Liver (tissue), 9 donors: ENCODE results near the gene SENP1. TPM values are rescaled to one million over a fixed set of nuclear protein-coding genes. Genes with fewer than 3 reads are reported as not detected.

ENCODE experiments used
- DNase-seq: peaks from one replicate; pipeline ENCODE4 v3.0.0-alpha.2; 2017; ENCODE audit warnings: low spot score
- H3K27ac ChIP-seq, 2 donors: one replicate each; pipeline ENCODE4 v1.7.0; 2013; ENCODE audit warnings: inconsistent platforms in 2 of 2, low read length in 2 of 2, control low read depth in 1 of 2, low read depth in 1 of 2, mild to moderate bottlenecking in 1 of 2
- H3K27me3 ChIP-seq, 4 donors: one replicate each; pipeline versions ENCODE4 v1.6.1 to v1.7.0; 2013; ENCODE audit warnings: low read length in 3 of 4, inconsistent platforms in 1 of 4, mild to moderate bottlenecking in 1 of 4, moderate library complexity in 1 of 4; ENCODE audit not compliant: control insufficient read depth in 4 of 4, insufficient read depth in 4 of 4
- H3K36me3 ChIP-seq, 4 donors: one replicate each; pipeline versions ENCODE4 v1.6.1 to v1.7.0; 2013; ENCODE audit warnings: low read length in 3 of 4, mild to moderate bottlenecking in 3 of 4, low read depth in 1 of 4, moderate library complexity in 1 of 4; ENCODE audit not compliant: control insufficient read depth in 4 of 4, insufficient read depth in 3 of 4
- H3K4me1 ChIP-seq, 4 donors: one replicate each; pipeline versions ENCODE4 v1.6.1 to v1.7.0; 2013; ENCODE audit warnings: low read length in 3 of 4, mild to moderate bottlenecking in 3 of 4, moderate library complexity in 1 of 4; ENCODE audit not compliant: control insufficient read depth in 4 of 4, insufficient read depth in 4 of 4
- H3K4me3 ChIP-seq, 3 donors: one replicate each; pipeline versions ENCODE4 v1.6.1 to v1.7.0; 2013; ENCODE audit warnings: low read length in 3 of 3, control low read depth in 1 of 3, low read depth in 1 of 3, mild to moderate bottlenecking in 1 of 3
- H3K9ac ChIP-seq, 2 donors: one replicate each; pipeline ENCODE4 v1.7.0; 2013; ENCODE audit warnings: low read length in 2 of 2, mild to moderate bottlenecking in 2 of 2, moderate library complexity in 2 of 2, control low read depth in 1 of 2, low read depth in 1 of 2
- H3K9me3 ChIP-seq, 4 donors: one replicate each; pipeline versions ENCODE4 v1.6.1 to v1.7.0; 2013; ENCODE audit warnings: low read length in 3 of 4; ENCODE audit not compliant: control insufficient read depth in 4 of 4
- FOXA1 ChIP-seq: IDR thresholded peaks from 2 replicates; pipeline ENCODE4 v1.6.1; 2016; ENCODE audit warnings: antibody characterized with exemption
- FOXA2 ChIP-seq: IDR thresholded peaks from 2 replicates; pipeline ENCODE4 v1.6.1; 2016; ENCODE audit warnings: antibody characterized with exemption
- GABPA ChIP-seq, 2 donors: IDR thresholded peaks in 1 of 2; conservative IDR thresholded peaks in 1 of 2; 2 replicates each; pipeline ENCODE4 v1.6.1; 2016; ENCODE audit warnings: antibody characterized with exemption in 2 of 2, mild to moderate bottlenecking in 1 of 2, moderate library complexity in 1 of 2
- HNF4A ChIP-seq, 2 donors: conservative IDR thresholded peaks; 2 replicates each; pipeline ENCODE4 v1.6.1; 2016; ENCODE audit warnings: antibody characterized with exemption in 2 of 2, mild to moderate bottlenecking in 2 of 2
- JUND ChIP-seq, 2 donors: IDR thresholded peaks; 2 replicates each; pipeline ENCODE4 v1.6.1; 2016; ENCODE audit warnings: antibody characterized with exemption in 2 of 2
- NR2F2 ChIP-seq: IDR thresholded peaks from 2 replicates; pipeline ENCODE4 v1.6.1; 2016; ENCODE audit warnings: antibody characterized with exemption
- RXRA ChIP-seq, 2 donors: IDR thresholded peaks; 2 replicates each; pipeline ENCODE4 v1.6.1; 2017 to 2018; ENCODE audit warnings: antibody characterized with exemption in 2 of 2, mild to moderate bottlenecking in 1 of 2
- SP1 ChIP-seq: IDR thresholded peaks from 2 replicates; pipeline ENCODE4 v1.6.1; 2018; ENCODE audit warnings: antibody characterized with exemption, mild to moderate bottlenecking
- YY1 ChIP-seq: IDR thresholded peaks from 2 replicates; pipeline ENCODE4 v1.6.1; 2016; ENCODE audit warnings: antibody characterized with exemption, mild to moderate bottlenecking
- WGBS: extraction: QIAGEN DNeasy Blood & Tissue Kit; methylation state at CpG from one replicate; pipeline ENCODE4 v1.1.7; 2013; 5-methylcytosine and 5-hydroxymethylcytosine counted together
- polyA plus RNA-seq, 2 donors: library from polyadenylated mRNA; stranded (reverse) in 1 of 2; unstranded in 1 of 2; fragments of 200-250 nt in 1 of 2; fragments of >200 nt in 1 of 2; fragmentation: Nextera tagmentation in 1 of 2; extraction: Ambion mirVana in 1 of 2; gene quantifications; one replicate each; pipeline versions ENCODE4 v1.2.1 to v1.2.3, GENCODE V29; 2013 to 2015
- total RNA-seq, 2 donors: library from RNA; depleted of rRNA; stranded (reverse); fragments of >200 nt; gene quantifications; one replicate each; pipeline ENCODE4 v1.2.3, GENCODE V29; 2014
- TF ChIP-seq, protein P1 (sequence below): IDR thresholded peaks from 2 replicates; pipeline ENCODE4 v1.6.1; 2016; ENCODE audit warnings: antibody characterized with exemption, mild to moderate bottlenecking
- TF ChIP-seq, protein P2 (sequence below): IDR thresholded peaks from 2 replicates; pipeline ENCODE4 v1.6.1; 2016; ENCODE audit warnings: antibody characterized with exemption
- TF ChIP-seq, protein P3 (sequence below): IDR thresholded peaks from 2 replicates; pipeline ENCODE4 v1.6.1; 2016; ENCODE audit warnings: antibody characterized with exemption
- donor health status: healthy.
- donor health status: healthy.
- donor health status: healthy.
- donor health status: healthy.
- donor health status: healthy.

SENP1 gene
- total and polyA plus RNA-seq, 4 donors, result 1.4 to 11.7 (median 4.2) TPM

DNA sequence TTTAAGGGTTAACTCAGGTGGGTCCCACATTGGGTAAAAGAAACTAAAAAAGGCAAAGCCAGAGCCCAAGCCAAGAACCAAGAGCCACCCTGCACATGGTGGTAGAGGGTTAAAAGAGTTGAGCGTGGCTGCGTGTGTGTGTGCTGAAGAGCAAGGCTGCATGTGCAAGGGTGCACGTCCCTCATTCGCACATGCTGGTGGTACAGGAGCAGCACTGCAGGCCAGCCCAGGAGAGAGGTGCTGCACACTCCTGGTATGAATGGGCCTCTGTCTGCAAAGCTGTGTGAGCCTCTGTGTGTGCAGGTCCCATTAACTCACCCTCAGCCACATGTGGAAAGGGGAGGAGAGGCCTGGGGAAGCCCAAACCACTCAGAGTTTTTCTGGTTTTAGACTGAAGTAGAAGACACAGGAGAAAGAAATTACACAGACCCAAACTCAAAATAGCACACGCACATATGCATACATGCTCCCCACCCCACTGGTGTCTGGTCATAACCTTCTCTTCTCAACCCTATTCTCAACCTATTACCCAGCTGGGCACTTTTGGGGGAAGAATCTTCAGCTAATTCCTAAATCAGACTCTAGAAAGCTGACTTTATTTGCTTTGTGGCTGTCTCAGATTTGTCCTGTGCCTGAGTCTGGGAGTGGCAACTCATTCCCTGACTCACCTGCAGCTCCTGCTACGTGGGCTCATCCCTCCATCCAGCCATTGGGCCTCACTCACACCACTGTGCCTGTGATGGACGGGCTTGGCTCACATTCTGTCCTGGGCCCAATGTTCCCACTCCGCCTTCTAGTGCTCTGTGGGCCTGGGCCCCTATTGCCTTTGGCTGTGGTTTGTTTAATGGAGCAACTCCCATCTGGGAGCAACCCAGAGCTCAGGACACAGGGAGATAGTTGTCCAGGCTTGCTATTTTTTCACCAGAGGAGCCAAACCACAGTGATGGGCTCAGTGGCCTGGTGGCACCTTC lies 70.8 kb downstream of the SENP1 start:
- H3K27ac ChIP-seq, result no peak overlapping the region
- no peak overlapping the region for H3K4me3 ChIP-seq
- H3K4me1 ChIP-seq, result no peaks in the 10 kb centered on the region
- H3K9ac ChIP-seq, result no peak overlapping the region
- DNase-seq, result no peak
- H3K36me3 ChIP-seq, result no peaks in the 10 kb centered on the region
- H3K9me3 ChIP-seq, result no peaks in the 10 kb centered on the region
- WGBS, result 95% methylated on average over 8 of the region's 8 CpGs
- H3K27me3 ChIP-seq, result no peaks in the 10 kb centered on the region
- TF ChIP-seq GABPA (IDR thresholded peaks at IDR 0.05 in 1 of 2, conservative IDR thresholded peaks at IDR 0.05 in 1 of 2), result no peak
- no peak for TF ChIP-seq NR2F2
- no peak for TF ChIP-seq RXRA (IDR thresholded peaks at IDR 0.05)
- TF ChIP-seq, protein P1, sequence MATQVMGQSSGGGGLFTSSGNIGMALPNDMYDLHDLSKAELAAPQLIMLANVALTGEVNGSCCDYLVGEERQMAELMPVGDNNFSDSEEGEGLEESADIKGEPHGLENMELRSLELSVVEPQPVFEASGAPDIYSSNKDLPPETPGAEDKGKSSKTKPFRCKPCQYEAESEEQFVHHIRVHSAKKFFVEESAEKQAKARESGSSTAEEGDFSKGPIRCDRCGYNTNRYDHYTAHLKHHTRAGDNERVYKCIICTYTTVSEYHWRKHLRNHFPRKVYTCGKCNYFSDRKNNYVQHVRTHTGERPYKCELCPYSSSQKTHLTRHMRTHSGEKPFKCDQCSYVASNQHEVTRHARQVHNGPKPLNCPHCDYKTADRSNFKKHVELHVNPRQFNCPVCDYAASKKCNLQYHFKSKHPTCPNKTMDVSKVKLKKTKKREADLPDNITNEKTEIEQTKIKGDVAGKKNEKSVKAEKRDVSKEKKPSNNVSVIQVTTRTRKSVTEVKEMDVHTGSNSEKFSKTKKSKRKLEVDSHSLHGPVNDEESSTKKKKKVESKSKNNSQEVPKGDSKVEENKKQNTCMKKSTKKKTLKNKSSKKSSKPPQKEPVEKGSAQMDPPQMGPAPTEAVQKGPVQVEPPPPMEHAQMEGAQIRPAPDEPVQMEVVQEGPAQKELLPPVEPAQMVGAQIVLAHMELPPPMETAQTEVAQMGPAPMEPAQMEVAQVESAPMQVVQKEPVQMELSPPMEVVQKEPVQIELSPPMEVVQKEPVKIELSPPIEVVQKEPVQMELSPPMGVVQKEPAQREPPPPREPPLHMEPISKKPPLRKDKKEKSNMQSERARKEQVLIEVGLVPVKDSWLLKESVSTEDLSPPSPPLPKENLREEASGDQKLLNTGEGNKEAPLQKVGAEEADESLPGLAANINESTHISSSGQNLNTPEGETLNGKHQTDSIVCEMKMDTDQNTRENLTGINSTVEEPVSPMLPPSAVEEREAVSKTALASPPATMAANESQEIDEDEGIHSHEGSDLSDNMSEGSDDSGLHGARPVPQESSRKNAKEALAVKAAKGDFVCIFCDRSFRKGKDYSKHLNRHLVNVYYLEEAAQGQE, result no peak
- TF ChIP-seq FOXA1, result no peak
- TF ChIP-seq YY1, result no peak
- TF ChIP-seq, protein P2, sequence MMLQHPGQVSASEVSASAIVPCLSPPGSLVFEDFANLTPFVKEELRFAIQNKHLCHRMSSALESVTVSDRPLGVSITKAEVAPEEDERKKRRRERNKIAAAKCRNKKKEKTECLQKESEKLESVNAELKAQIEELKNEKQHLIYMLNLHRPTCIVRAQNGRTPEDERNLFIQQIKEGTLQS, result no peak
- TF ChIP-seq SP1, result no peak
- TF ChIP-seq HNF4A (conservative IDR thresholded peaks at IDR 0.05), result no peak

DNA sequence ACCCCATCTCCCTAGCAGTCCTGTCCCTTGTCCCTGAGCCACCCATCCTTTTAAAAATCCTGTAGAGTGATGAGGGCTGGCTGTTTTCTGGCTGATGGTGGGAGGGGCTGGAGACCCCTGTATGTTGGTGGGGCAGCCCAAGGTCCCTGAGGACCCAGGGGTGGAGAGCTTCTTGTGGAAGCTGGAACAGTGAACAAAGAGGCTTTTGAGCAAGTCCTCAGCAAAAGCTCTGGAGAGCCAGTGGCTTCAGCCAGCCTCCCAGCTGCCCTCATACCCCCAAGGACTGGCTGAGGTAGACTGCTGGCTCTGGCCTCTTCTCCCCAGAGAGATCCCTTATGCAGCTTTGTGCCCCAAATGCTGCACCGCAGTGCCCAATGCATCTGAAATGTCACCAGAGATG lies 72.4 kb downstream of the SENP1 start:
- Histone ChIP-seq H3K4me3 (no peak overlapping the region), H3K4me1 (no peaks in the 10 kb centered on the region), H3K27ac (no peak overlapping the region), H3K9ac (no peak overlapping the region), H3K36me3 (no peaks in the 10 kb centered on the region), H3K9me3 (no peaks in the 10 kb centered on the region), H3K27me3 (no peaks in the 10 kb centered on the region)
- TF ChIP-seq, protein P3, sequence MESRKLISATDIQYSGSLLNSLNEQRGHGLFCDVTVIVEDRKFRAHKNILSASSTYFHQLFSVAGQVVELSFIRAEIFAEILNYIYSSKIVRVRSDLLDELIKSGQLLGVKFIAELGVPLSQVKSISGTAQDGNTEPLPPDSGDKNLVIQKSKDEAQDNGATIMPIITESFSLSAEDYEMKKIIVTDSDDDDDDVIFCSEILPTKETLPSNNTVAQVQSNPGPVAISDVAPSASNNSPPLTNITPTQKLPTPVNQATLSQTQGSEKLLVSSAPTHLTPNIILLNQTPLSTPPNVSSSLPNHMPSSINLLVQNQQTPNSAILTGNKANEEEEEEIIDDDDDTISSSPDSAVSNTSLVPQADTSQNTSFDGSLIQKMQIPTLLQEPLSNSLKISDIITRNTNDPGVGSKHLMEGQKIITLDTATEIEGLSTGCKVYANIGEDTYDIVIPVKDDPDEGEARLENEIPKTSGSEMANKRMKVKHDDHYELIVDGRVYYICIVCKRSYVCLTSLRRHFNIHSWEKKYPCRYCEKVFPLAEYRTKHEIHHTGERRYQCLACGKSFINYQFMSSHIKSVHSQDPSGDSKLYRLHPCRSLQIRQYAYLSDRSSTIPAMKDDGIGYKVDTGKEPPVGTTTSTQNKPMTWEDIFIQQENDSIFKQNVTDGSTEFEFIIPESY, result no peak
- TF ChIP-seq JUND (IDR thresholded peaks at IDR 0.05) (no peak), FOXA2 (no peak), YY1 (no peak), FOXA1 (no peak)
- no peak for DNase-seq
- WGBS, result 96% methylated on average over 1 of the region's 1 CpG
